Measurements from ENCODE around the gene ZNF710.

Gene ZNF710

DNA sequence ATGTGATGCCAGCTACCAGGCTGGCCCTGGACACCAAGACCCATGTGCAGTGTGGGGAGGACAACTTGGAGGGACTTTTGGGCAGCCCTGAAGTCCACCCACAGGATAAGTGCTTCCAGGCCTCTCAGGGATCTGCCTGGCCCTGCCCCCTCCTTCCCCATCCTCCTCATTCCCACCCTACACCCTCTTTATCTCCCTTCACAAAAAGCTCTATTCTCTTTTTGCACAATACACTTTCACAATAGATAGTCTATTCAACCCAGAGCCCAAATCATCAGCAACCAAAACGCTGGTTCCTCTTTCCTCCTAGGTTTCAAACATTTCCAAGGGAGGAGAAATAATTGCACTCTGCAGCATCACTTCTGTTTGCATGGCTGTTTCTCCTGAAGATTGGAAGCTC is 7.8 kb upstream of the ZNF710 start:
- DNase-seq = no peak

- DNase-seq = no peak
Observed at GRCh38 chr15:89997079-89997478, 4.0 kb upstream of the ZNF710 start.

GRCh38 chr15:89998141-89998661 is 2.9 kb upstream of the ZNF710 start:
- DNase-seq = no peak

DNA sequence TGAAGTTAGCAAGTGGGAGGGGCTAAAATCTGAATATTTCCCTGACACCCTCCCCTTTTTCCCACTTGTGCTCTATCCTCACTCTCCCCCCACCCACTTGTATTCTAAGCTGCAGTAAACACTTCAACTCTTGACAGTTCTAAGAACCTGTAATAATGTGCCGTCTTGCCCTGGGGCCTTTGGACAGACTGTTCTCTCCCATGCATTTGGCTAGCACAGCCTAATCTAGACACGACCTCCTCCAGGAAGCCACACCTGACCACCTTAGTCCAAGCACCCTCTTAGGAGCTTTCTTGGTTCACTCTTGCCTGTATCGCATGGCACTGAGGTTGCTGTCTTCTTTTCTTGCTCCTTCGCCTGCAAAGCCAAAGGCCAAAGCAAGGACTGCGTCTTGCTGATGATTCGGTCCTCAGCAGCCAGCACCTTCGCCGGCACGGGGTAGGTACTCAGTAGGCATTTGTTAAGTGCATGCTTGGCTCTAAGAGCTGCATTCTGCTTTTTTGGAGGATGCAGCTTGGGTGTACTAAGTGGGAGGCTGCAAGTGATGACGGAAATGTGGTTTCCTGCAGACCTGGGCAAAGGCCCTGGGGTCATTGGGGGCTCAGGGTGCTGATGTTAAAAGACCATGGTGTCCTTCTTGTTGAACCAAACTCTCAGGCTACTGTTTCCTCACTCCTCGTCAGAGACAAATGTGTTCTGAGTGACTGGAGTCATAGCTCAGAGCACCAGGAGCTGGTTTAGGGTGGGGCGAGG is 2.0 kb upstream of the ZNF710 start:
- DNase-seq = no peak

GRCh38 chr15:89999676-90000185 is 1.4 kb upstream of the ZNF710 start:
- no peak for DNase-seq

- DNase-seq = peak; percentile 20
Observed at GRCh38 chr15:90000186-90001001, 730 bp upstream of the ZNF710 start.

DNA sequence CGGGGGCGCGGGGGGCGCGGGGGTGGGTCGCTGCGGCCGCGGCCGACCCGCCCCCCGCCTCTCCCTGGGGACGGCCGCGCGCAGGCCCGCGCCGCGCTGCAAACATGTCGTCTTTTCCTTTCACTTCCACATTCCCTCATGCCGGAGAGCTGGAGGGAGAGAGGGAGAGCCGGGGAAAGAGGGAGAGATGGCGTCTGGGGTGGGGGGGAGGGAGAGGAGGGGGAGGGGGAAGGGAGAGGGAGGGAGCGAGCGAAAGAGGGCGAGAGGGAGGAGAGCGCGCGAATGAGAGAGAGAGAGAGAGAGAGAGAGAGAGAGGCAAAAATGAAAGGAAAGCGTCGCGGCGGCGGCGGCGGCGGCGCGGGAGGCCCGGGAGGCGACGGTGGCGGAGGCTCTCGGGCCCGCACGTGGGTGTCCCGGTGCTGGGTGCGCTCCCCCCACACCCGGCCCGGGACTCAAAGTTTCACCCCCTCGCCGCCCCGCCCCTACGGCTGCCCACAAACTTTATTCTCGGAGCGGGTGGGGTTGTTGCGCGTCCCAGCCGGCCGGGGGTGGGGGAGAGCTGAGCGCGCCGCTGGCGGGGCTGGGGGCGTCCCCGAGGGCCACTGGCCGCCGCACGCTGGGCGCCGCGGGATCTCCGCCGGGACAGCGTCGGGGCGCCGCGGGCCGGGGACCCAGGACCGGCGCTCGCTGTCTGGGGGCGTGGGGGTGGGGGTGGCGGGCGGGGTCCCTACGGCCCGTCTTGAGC is 731 bp downstream of the ZNF710 start:
- DNase-seq = peak; percentile 21

DNA sequence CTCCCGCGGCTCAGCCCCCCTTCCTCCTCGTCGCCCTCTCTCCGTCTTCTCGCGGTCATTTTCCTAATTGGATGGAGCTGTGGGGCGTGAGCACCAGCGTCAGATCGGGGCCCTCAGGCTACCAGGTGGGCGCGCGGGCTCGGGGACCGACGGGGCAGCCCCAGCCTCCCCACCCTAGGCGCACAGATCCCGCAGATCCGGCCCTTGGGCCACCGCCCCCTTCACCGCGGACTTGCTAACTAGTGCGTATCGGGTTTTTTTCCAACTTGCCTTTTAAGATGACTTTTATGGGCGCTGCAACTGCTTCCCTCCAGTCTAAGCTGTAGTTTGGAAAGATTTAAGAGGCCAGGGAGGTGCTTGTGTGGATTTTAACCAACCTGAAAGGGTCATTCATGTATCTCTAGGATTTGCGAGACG is 1.3 kb downstream of the ZNF710 start:
- DNase-seq = no peak

DNA sequence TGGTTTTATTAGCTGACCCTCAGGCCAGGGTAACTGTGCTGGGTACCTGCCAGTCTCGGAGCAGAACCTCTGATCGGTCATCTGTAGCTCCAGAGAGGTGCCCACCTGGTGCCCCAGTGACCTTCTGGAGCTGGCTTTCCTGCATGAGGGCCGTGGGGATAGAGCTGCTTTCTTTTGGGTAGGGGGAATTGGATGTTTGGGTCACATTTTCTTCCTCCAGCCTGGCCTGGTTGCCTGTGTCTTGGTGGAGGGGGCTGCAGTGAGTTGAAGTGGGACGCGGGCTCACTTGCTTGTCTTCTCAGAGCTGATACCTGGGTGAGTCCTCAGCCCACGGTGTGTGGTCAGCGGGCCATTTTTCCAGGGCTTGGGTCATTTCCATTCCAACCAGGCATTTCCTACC is 2.6 kb downstream of the ZNF710 start:
- no peak for DNase-seq

DNA sequence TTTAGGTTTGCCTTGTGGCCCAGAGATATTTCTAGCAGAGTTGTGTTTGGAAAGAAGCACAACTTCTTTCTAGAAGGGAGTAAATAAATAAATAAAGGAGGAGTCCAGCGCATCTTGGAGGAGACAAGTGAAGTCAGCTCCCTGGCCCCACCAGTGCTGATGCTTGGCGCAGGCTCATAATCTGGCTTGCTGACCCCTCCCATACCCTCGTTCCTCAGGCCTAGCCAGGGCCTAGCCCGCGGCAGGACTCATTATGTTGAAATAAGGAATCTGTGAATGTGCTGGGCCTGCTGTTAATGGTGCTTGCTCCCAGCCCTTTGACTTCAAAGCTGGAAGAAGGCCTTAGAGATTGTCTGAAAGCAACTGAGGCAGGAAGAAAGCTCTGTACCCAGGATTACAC is 3.1 kb downstream of the ZNF710 start:
- no peak for DNase-seq

DNA sequence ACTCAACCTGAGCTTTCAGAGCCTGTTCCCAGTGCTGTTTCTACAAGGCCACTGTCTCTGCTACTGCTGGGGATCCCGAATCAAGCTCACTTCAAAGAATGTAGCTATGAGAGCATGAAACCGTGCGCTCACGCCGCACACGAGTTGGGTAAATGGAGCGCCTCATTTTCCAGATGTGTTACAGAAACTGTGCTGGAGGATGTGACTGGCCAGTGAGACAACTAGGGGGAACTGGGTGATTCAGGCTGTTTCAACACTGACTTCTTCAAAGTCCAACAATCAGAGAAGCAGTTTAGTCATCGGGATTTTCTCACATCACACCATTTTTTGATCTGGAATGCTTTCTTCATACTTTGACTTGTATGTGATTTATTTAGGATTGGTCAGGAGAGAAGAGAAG is 3.5 kb downstream of the ZNF710 start:
- no peak for DNase-seq

GRCh38 chr15:90006217-90007075 is 5.3 kb downstream of the ZNF710 start:
- DNase-seq = no peak

- no peak for DNase-seq
Observed at GRCh38 chr15:90007076-90007460, 5.9 kb downstream of the ZNF710 start.

- no peak for DNase-seq
Observed at GRCh38 chr15:90008607-90009006, 7.5 kb downstream of the ZNF710 start.

- no peak for DNase-seq
Observed at GRCh38 chr15:90009301-90010022, 8.3 kb downstream of the ZNF710 start.

DNA sequence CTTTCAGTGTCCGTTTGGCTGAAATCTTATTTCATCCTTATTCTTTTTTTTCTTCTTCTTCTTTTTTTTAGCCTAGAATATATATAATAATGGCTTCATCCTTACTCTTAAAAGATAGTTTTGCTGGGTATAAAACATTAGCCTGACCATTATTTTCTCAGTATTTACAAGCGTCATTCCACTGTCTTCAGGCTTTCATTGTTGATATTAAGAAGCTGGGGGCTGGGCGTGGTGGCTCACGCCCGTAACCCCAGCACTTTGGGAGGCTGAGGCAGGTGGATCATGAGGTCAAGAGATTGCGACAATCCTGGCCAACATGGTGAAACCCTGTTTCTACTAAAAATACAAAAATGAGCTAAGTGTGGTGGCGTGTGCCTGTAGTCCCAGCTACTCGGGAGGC is 10.6 kb downstream of the ZNF710 start:
- DNase-seq = no peak

DNA sequence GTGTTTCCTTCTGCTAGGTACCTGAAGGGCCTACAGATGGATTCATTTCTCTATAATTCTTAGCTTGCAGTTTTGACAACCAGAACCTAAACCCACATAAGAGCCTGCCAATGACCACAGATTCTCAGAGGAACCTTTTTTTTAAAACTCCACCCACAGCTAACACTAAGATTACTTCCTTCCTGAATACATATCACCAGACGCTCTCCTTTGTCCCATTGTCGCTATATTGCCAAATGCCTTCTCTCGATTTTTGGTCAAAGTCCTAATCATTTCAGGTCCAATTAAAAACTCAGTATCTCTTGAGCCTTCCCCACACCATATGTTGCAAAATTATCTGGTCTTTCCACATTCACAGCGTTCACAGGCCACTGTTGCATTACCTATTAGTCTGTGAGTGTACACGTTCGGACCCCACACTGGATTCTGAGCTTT is 12.4 kb downstream of the ZNF710 start:
- no peak for DNase-seq

DNA sequence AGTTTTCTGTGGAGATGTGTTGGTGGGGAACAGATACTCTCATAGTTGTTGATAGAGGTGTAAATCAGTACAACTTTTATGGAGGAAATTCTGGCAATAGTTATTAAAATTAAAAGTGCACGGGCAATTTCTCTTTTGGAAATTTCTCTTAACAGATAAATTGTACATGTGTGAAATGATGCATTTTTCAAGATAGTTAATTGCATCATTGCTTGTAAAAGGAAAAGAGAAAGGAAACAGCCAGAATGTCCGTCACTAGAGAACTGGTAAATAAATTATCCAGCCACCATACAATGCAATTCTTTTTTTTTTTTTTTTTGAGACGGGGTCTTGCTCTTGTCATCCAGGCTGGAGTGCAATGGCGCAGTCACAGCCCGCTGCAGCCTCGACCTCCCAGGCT is 14.2 kb downstream of the ZNF710 start:
- DNase-seq = no peak

GRCh38 chr15:90015749-90016148 is 14.6 kb downstream of the ZNF710 start:
- no peak for DNase-seq

GRCh38 chr15:90016721-90017120 is 15.6 kb downstream of the ZNF710 start:
- no peak for DNase-seq

DNA sequence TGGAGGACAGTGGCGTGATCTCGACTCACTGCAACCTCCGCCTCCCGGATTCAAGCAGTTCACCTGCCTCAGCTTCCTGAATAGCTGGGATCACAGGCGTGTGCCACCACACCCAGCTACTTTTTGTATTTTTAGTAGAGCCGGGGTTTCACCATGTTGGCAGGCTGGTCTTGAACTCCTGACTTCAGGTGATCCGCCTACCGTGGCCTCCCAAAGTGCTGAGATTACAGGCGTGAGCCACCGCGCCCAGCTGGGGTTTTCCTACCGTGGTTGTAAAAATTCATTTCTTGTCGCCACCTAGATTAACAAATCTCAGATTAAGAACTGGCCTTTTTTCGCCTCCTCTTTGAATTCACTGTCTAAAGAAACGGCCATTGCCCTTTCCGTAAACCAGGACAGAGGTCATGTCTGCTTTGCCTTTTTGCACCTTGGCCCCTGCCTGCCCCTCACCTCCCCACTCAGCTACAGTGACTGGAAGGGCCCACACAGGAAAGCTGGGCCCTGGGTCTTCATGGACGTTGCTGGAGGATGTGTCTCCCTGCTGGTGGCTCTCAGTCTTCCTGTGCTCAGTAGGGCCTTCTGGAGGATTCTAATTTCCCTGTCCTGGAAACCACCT is 17.2 kb downstream of the ZNF710 start:
- DNase-seq = no peak

Data from NCI-H1092 treated with DMSO at 0.1 percent for 48 hours (cell line).